ENCODE data around the gene CDC5L. TPM values are rescaled to one million over a fixed set of nuclear protein-coding genes. Genes with fewer than 3 reads are reported as not detected.

CDC5L gene
- polyA plus RNA-seq, 1 donor (not counting 4 experiments of a cell fraction or from before 2014, with no cell fraction given): 16.6 TPM

GRCh38 chr6:44366781-44367180 lies 20.7 kb upstream of the CDC5L start:
- no peaks in the 10 kb centered on the region for H3K27me3 ChIP-seq (ENCODE audit: control insufficient read depth, extremely low read depth, insufficient read depth, low read length)
- H4K20me1 ChIP-seq (ENCODE audit: control insufficient read depth, extremely low read depth, insufficient read depth, low read length): no peaks in the 10 kb centered on the region
- no peak overlapping the region for H2AFZ ChIP-seq (ENCODE audit: control insufficient read depth, low read length)
- H3K27ac ChIP-seq (ENCODE audit: control insufficient read depth, insufficient read depth, low read length): no peak overlapping the region
- no peak for TF ChIP-seq EZH2 (IDR thresholded peaks at IDR 0.05; ENCODE audit: low read length)
- TF ChIP-seq CTCF (optimal IDR thresholded peaks at IDR 0.05 in 1 of 3, IDR thresholded peaks at IDR 0.05 in 1 of 3, conservative IDR thresholded peaks at IDR 0.05 in 1 of 3; ENCODE audit: extremely low read depth in 1 of 3, insufficient read depth in 2 of 3, low read length in 3 of 3): no peak
- H3K9me1 ChIP-seq (ENCODE audit: control insufficient read depth, extremely low read depth, insufficient read depth, low read length): no peaks in the 10 kb centered on the region
- FAIRE-seq (no peak), DNase-seq (ENCODE audit: low read depth, low spot score) (no peak)
- H3K4me2 ChIP-seq (ENCODE audit: control insufficient read depth, extremely low read depth, insufficient read depth, low read depth, low read length): no peak overlapping the region
- dilution Hi-C loops (cut with MboI; ENCODE audit: extremely low pct_ligation_motif_present, low sequenced_read_pairs): no loop called here
- H3K9ac ChIP-seq (ENCODE audit: control insufficient read depth, extremely low read depth, insufficient read depth, low read length): no peak overlapping the region
- no peaks in the 10 kb centered on the region for H3K36me3 ChIP-seq (ENCODE audit: control insufficient read depth in 2 of 2, extremely low read depth in 1 of 2, insufficient read depth in 2 of 2, low read length in 2 of 2)
- H3K79me2 ChIP-seq (ENCODE audit: control insufficient read depth, insufficient read depth, low read length): no peaks in the 10 kb centered on the region
- H3K4me3 ChIP-seq (ENCODE audit: control insufficient read depth in 2 of 3, extremely low read depth in 1 of 3, insufficient read depth in 2 of 3, low read depth in 1 of 3, low read length in 3 of 3): no peak overlapping the region
- no peaks in the 10 kb centered on the region for H3K9me3 ChIP-seq (ENCODE audit: control insufficient read depth, low read depth, low read length)
- H3K4me1 ChIP-seq (ENCODE audit: control insufficient read depth, extremely low read depth, insufficient read depth, low read length): no peaks in the 10 kb centered on the region

GRCh38 chr6:44367681-44368080 lies 19.8 kb upstream of the CDC5L start:
- no peaks in the 10 kb centered on the region for H3K36me3 ChIP-seq (ENCODE audit: control insufficient read depth in 2 of 2, extremely low read depth in 1 of 2, insufficient read depth in 2 of 2, low read length in 2 of 2)
- no peak for DNase-seq (ENCODE audit: low read depth, low spot score)
- peaks cover 1% of the 10 kb centered on the region for H3K4me1 ChIP-seq (ENCODE audit: control insufficient read depth, extremely low read depth, insufficient read depth, low read length)
- no peaks in the 10 kb centered on the region for H3K9me1 ChIP-seq (ENCODE audit: control insufficient read depth, extremely low read depth, insufficient read depth, low read length)
- no peak for TF ChIP-seq EZH2 (IDR thresholded peaks at IDR 0.05; ENCODE audit: low read length)
- no peak for TF ChIP-seq CTCF (optimal IDR thresholded peaks at IDR 0.05 in 1 of 3, IDR thresholded peaks at IDR 0.05 in 1 of 3, conservative IDR thresholded peaks at IDR 0.05 in 1 of 3; ENCODE audit: extremely low read depth in 1 of 3, insufficient read depth in 2 of 3, low read length in 3 of 3)
- H3K4me3 ChIP-seq (ENCODE audit: control insufficient read depth in 2 of 3, extremely low read depth in 1 of 3, insufficient read depth in 2 of 3, low read depth in 1 of 3, low read length in 3 of 3): no peak overlapping the region
- H3K79me2 ChIP-seq (ENCODE audit: control insufficient read depth, insufficient read depth, low read length): no peaks in the 10 kb centered on the region
- no peaks in the 10 kb centered on the region for H3K9me3 ChIP-seq (ENCODE audit: control insufficient read depth, low read depth, low read length)
- no peak overlapping the region for H3K27ac ChIP-seq (ENCODE audit: control insufficient read depth, insufficient read depth, low read length)
- H4K20me1 ChIP-seq (ENCODE audit: control insufficient read depth, extremely low read depth, insufficient read depth, low read length): no peaks in the 10 kb centered on the region
- no peak for FAIRE-seq
- H3K9ac ChIP-seq (ENCODE audit: control insufficient read depth, extremely low read depth, insufficient read depth, low read length): no peak overlapping the region
- no peak overlapping the region for H3K4me2 ChIP-seq (ENCODE audit: control insufficient read depth, extremely low read depth, insufficient read depth, low read depth, low read length)
- dilution Hi-C loops (cut with MboI; ENCODE audit: extremely low pct_ligation_motif_present, low sequenced_read_pairs): no loop called here
- H2AFZ ChIP-seq (ENCODE audit: control insufficient read depth, low read length): no peak overlapping the region
- H3K27me3 ChIP-seq (ENCODE audit: control insufficient read depth, extremely low read depth, insufficient read depth, low read length): no peaks in the 10 kb centered on the region
